ENCODE data around the gene KIF1B.
"Not testable (repeated sequence)": the region's sequence is repeated elsewhere in the genome, so short reads cannot be mapped to it uniquely, and the experiment has no call there.

Gene KIF1B

GRCh38 chr1:10398278-10398733, 187.9 kb downstream of the KIF1B start:
- DNase-seq = no peak

GRCh38 chr1:10398734-10399443, 188.5 kb downstream of the KIF1B start, which contains the start of gene PGD:
Gene PGD, plus strand, starts transcription at chr1:10399064. Its CDS starts 54 bp downstream, at chr1:10399118.
- peak; percentile 88 for DNase-seq

- DNase-seq = no peak
Measured at GRCh38 chr1:10399444-10399941, 189.1 kb downstream of the KIF1B start.

- no peak for DNase-seq
Measured at GRCh38 chr1:10400013-10400412, 189.6 kb downstream of the KIF1B start.

GRCh38 chr1:10401281-10401680, 190.9 kb downstream of the KIF1B start:
- no peak for DNase-seq

- DNase-seq = no peak
Measured at GRCh38 chr1:10402729-10403274, 192.4 kb downstream of the KIF1B start.

- DNase-seq = no peak
Measured at GRCh38 chr1:10407201-10407600, 196.8 kb downstream of the KIF1B start.

GRCh38 chr1:10415211-10415930, 205.0 kb downstream of the KIF1B start:
- DNase-seq = no peak

- not testable (repeated sequence) for DNase-seq
Measured at GRCh38 chr1:10415967-10416366, 205.6 kb downstream of the KIF1B start.

GRCh38 chr1:10418741-10419140, 208.4 kb downstream of the KIF1B start:
- not testable (repeated sequence) for DNase-seq

GRCh38 chr1:10419351-10419750, 209.0 kb downstream of the KIF1B start:
- DNase-seq = no peak

- no peak for DNase-seq
Measured at GRCh38 chr1:10421637-10422036, 211.3 kb downstream of the KIF1B start.

- no peak for DNase-seq
Measured at GRCh38 chr1:10424034-10424433, 213.7 kb downstream of the KIF1B start.

- DNase-seq = no peak
Measured at GRCh38 chr1:10424651-10425050, 214.3 kb downstream of the KIF1B start.

- not testable (repeated sequence) for DNase-seq
Measured at GRCh38 chr1:10425826-10426534, 215.6 kb downstream of the KIF1B start.

- not testable (repeated sequence) for DNase-seq
Measured at GRCh38 chr1:10426535-10426848, 216.1 kb downstream of the KIF1B start.

GRCh38 chr1:10428984-10429383, 218.6 kb downstream of the KIF1B start:
- DNase-seq = no peak

- no peak for DNase-seq
Measured at GRCh38 chr1:10429868-10430215, 219.5 kb downstream of the KIF1B start.

GRCh38 chr1:10430216-10431069, 220.1 kb downstream of the KIF1B start, which contains the start of gene CENPS:
Gene CENPS, plus strand, starts transcription at chr1:10430433. Its CDS starts 85 bp downstream, at chr1:10430518.
- peak; percentile 69 for DNase-seq

Data from NCI-H1694 (cell line).